ENCODE measurements around the gene RHBDL3.

DNA sequence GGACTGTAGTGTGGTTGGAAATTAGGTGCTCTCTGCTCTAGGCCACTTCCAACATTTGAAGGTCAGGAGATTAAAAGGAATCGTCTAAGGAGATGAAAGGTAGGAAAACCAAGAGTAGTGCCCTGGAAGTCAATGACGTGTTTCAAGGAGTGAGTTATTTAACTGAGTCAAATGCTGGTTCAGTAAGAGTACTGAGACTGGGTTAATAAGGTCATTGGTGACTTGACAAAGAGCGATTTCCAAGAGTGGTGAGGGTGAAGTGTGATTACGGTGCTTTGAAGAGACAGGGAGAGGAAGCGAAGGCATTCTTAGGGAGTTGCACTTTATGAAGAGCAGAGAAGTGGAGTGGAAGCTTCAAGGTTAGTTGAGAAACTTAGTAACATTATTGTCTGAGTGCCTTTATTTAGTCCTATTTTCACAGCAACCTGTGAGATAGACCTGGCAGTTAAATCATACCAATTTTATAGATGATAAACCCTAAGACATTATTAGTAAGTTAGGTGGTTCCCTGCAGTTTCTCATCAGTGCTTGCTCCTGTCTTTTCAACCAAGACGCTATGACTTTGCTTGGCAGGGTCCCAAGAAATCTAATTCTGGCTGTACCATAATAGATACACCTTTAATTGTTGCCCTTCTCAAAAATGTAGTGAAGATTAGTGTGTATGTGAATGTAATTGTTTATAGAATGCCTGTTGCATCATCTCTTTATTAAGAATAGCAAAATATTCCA is 90.2 kb downstream of the RHBDL3 start:
- TF ChIP-seq MYC (IDR thresholded peaks at IDR 0.05; ENCODE audit: borderline replicate concordance, low read length) (no peak), REST (IDR thresholded peaks at IDR 0.05) (no peak), POLR2A (IDR thresholded peaks at IDR 0.05; ENCODE audit: low read length) (no peak), RFX5 (IDR thresholded peaks at IDR 0.05) (no peak), CHD2 (IDR thresholded peaks at IDR 0.05; ENCODE audit: low read length, partially characterized antibody) (no peak), EP300 (IDR thresholded peaks at IDR 0.05) (no peak), ZFP36 (IDR thresholded peaks at IDR 0.05; ENCODE audit: borderline replicate concordance, partially characterized antibody) (no peak)
- TF ChIP-seq, protein P1, sequence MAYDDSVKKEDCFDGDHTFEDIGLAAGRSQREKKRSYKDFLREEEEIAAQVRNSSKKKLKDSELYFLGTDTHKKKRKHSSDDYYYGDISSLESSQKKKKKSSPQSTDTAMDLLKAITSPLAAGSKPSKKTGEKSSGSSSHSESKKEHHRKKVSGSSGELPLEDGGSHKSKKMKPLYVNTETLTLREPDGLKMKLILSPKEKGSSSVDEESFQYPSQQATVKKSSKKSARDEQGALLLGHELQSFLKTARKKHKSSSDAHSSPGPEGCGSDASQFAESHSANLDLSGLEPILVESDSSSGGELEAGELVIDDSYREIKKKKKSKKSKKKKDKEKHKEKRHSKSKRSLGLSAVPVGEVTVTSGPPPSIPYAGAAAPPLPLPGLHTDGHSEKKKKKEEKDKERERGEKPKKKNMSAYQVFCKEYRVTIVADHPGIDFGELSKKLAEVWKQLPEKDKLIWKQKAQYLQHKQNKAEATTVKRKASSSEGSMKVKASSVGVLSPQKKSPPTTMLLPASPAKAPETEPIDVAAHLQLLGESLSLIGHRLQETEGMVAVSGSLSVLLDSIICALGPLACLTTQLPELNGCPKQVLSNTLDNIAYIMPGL (CRISPR knock-in tag; IDR thresholded peaks at IDR 0.05; ENCODE audit: borderline replicate concordance) = no peak
- TF ChIP-seq, protein P2, sequence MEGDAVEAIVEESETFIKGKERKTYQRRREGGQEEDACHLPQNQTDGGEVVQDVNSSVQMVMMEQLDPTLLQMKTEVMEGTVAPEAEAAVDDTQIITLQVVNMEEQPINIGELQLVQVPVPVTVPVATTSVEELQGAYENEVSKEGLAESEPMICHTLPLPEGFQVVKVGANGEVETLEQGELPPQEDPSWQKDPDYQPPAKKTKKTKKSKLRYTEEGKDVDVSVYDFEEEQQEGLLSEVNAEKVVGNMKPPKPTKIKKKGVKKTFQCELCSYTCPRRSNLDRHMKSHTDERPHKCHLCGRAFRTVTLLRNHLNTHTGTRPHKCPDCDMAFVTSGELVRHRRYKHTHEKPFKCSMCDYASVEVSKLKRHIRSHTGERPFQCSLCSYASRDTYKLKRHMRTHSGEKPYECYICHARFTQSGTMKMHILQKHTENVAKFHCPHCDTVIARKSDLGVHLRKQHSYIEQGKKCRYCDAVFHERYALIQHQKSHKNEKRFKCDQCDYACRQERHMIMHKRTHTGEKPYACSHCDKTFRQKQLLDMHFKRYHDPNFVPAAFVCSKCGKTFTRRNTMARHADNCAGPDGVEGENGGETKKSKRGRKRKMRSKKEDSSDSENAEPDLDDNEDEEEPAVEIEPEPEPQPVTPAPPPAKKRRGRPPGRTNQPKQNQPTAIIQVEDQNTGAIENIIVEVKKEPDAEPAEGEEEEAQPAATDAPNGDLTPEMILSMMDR (IDR thresholded peaks at IDR 0.05) = no peak
- TF ChIP-seq, protein P3, sequence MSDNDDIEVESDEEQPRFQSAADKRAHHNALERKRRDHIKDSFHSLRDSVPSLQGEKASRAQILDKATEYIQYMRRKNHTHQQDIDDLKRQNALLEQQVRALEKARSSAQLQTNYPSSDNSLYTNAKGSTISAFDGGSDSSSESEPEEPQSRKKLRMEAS (IDR thresholded peaks at IDR 0.05) = no peak

All from A549 (cell line).